G401.6 (cell line): ENCODE data around the gene PGM1.

ENCODE experiments used
- FAIRE-seq: peaks from 2 replicates; lab custom pipeline; 2012; peaks lifted over from hg19 to GRCh38; lab: Jason Lieb, UNC

Gene PGM1

DNA sequence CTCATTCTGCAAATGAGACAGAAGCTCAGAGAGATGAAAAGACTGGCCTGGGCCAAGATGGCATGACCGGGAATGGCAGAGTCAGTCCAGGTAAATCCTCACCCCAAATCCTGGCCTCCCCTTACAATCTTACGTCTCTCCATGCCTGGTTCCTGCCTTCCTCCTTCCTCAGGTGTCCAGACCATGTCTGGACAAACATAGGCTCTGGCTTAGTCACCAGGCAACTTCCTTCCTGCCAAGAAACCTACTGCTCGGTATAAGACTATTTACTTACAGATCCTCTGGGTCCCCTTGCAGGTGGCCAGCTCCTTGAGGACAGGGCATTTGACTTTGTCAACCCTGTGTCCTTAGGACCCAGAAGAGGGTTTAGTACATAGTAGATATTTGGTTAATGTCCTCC lies 111.2 kb downstream of the PGM1 start:
- no peak for FAIRE-seq

DNA sequence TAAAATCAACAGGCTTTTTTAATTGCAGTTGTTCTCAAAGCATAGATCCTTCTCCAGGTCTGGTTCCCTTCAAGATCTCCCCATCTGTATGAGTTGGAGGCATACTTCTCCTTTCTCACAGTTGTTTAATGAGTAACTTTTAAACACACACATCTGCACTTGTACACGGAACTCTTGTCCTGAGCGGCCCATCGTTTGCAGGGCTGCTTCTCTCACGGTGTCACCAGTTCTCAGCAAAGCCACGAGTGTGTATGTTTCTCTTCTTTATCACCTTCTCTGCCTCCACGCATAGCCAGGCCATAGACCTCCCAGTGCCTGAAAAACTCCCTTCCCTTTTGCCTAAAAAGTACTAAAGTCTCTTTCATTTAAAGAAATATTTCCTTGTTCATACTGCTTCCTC lies 111.9 kb downstream of the PGM1 start:
- FAIRE-seq, result no peak

DNA sequence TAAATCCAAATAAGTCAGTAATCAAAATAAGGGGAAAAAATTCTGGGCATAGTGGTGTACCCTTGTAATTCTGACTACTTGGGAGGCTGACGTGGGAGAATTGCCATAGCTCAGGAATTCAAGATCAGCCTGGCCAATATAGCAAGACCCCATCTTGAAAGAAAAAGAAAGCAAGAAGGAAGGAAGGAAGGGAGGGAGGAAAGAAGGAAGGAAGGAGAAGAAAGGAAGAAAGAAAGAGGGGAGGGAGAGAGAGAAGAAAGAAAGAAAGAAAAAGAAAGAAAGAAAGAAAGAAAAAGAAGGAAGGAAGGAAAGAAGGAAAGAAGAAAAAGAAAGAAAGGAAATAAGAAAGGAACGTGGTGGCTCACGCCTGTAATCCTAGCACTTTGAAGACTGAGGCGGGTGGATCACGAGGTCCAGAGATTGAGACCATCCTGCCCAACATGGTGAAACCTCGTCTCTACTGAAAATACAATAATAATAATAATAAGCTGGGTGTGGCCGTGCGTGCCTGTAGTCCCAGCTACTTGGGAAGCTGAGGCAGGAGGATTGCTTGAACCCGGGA lies 116.1 kb downstream of the PGM1 start:
- no peak for FAIRE-seq
